Prostate gland (tissue), 2 donors: ENCODE results near the gene PSME2. TPM values are rescaled to one million over a fixed set of nuclear protein-coding genes. Genes with fewer than 3 reads are reported as not detected.

Experiments
- DNase-seq: peaks from one replicate; pipeline ENCODE4 v3.0.0-alpha.2; 2019; ENCODE audit warnings: low spot score
- H3K27ac ChIP-seq, 2 donors: fragments of 200-600 bp; sonication (generic); 2 replicates each; pipeline ENCODE4 v1.5.1; 2017 to 2019
- H3K27me3 ChIP-seq: fragments of 200-600 bp; sonication (generic); replicated peaks from 2 replicates; pipeline ENCODE4 v1.5.1; 2019; ENCODE audit not compliant: insufficient read depth
- H3K36me3 ChIP-seq, 2 donors: fragments of 200-600 bp; sonication (generic); 1 replicate in 1 of 2; 2 replicates in 1 of 2; pipeline versions ENCODE4 v1.5.1 to v1.8.1; 2017 to 2019
- H3K4me1 ChIP-seq: fragments of 200-600 bp; sonication (generic); replicated peaks from 2 replicates; pipeline ENCODE4 v1.5.1; 2019
- H3K4me3 ChIP-seq, 2 donors: fragments of 200-600 bp; sonication (generic); 2 replicates each; pipeline ENCODE4 v1.5.1; 2017 to 2019
- H3K9me3 ChIP-seq: fragments of 200-600 bp; sonication (generic); 2 replicates; pipeline ENCODE4 v1.5.1; 2017
- CTCF ChIP-seq, 4 experiments: fragments of 200-600 bp in 2 of 4; fragments of 450-650 bp in 2 of 4; sonication (generic) in 2 of 4; IDR thresholded peaks; 1 replicate in 3 of 4; 2 replicates in 1 of 4; pipeline ENCODE4 v1.5.1; 2016 to 2019; ENCODE audit warnings: antibody characterized with exemption in 4 of 4, mild to moderate bottlenecking in 2 of 4, moderate library complexity in 2 of 4
- POLR2A ChIP-seq: fragments of 450-650 bp; IDR thresholded peaks from one replicate; pipeline ENCODE4 v1.6.1; 2016; ENCODE audit warnings: antibody characterized with exemption, mild to moderate bottlenecking
- POLR2AphosphoS5 ChIP-seq: sonication (generic); formaldehyde crosslinking; IDR thresholded peaks from one replicate; pipeline ENCODE4 v1.6.1; 2017; ENCODE audit warnings: antibody characterized with exemption
- WGBS: methylation state at CpG from one replicate; pipeline ENCODE4 v1.1.5; 2018; 5-methylcytosine and 5-hydroxymethylcytosine counted together
- intact Hi-C: fragments of 100-400 bp; cut with DNase I; formaldehyde crosslinking; loops from one replicate; pipeline ENCODE4 v1.14.2; 2022
- total RNA-seq, 2 donors: library from RNA; depleted of rRNA; stranded (reverse); fragments of >200 nt; gene quantifications; one replicate each; pipeline ENCODE4 v1.1.0, GENCODE V29; 2016

Gene PSME2
- total RNA-seq, 2 donors from 2014 or later, result 34.5 to 89.3 TPM

GRCh38 chr14:24129410-24129998 is 16.9 kb downstream of the PSME2 start:
- intact Hi-C loops, result no loop called here
- Histone ChIP-seq H3K4me3 (no peak overlapping the region), H3K36me3 (no peaks in the 10 kb centered on the region), H3K4me1 (no peaks in the 10 kb centered on the region), H3K27me3 (no peaks in the 10 kb centered on the region), H3K27ac (no peak overlapping the region), H3K9me3 (no peaks in the 10 kb centered on the region)
- TF ChIP-seq POLR2AphosphoS5, result no peak
- TF ChIP-seq CTCF (IDR thresholded peaks at IDR 0.05), result no peak
- TF ChIP-seq POLR2A, result no peak
- no peak for DNase-seq
- 85% methylated on average over 8 of the region's 8 CpGs for WGBS

- Histone ChIP-seq H3K4me3 (no peak overlapping the region), H3K4me1 (no peaks in the 10 kb centered on the region), H3K9me3 (no peaks in the 10 kb centered on the region), H3K36me3 (peaks cover 0 to 14% of the 10 kb centered on the region in 2 donors), H3K27ac (no peak overlapping the region), H3K27me3 (no peaks in the 10 kb centered on the region)
- no peak for TF ChIP-seq POLR2A
- WGBS, result 84% methylated on average over 2 of the region's 2 CpGs
- intact Hi-C loops, result no loop called here
- DNase-seq, result no peak
Observed at GRCh38 chr14:24127673-24128072, 18.7 kb downstream of the PSME2 start.

GRCh38 chr14:24126939-24127338 is 19.5 kb downstream of the PSME2 start:
- Histone ChIP-seq H3K27ac (no peak overlapping the region), H3K4me3 (no peak overlapping the region), H3K36me3 (peaks cover 0 to 15% of the 10 kb centered on the region in 2 donors), H3K4me1 (no peaks in the 10 kb centered on the region), H3K9me3 (no peaks in the 10 kb centered on the region), H3K27me3 (no peaks in the 10 kb centered on the region)
- no peak for TF ChIP-seq POLR2AphosphoS5
- no peak for TF ChIP-seq CTCF (IDR thresholded peaks at IDR 0.05)
- TF ChIP-seq POLR2A, result no peak
- no peak for DNase-seq
- intact Hi-C loops, result no loop called here

GRCh38 chr14:24123424-24124417 is 22.7 kb downstream of the PSME2 start:
- Histone ChIP-seq H3K9me3 (no peaks in the 10 kb centered on the region), H3K4me1 (no peaks in the 10 kb centered on the region), H3K36me3 (peaks cover 13 to 40% of the 10 kb centered on the region in 2 donors), H3K4me3 (no peak overlapping the region), H3K27me3 (no peaks in the 10 kb centered on the region), H3K27ac (no peak overlapping the region)
- 78% methylated on average over 9 of the region's 9 CpGs for WGBS
- no peak for TF ChIP-seq POLR2A
- TF ChIP-seq POLR2AphosphoS5, result no peak
- intact Hi-C loops, result no loop called here
- no peak for DNase-seq

GRCh38 chr14:24122898-24123297 is 23.5 kb downstream of the PSME2 start:
- Histone ChIP-seq H3K27me3 (no peaks in the 10 kb centered on the region), H3K9me3 (no peaks in the 10 kb centered on the region), H3K4me1 (no peaks in the 10 kb centered on the region), H3K36me3 (peaks cover 16 to 44% of the 10 kb centered on the region in 2 donors), H3K4me3 (no peak overlapping the region), H3K27ac (no peak overlapping the region)
- intact Hi-C loops, result no loop called here
- 91% methylated on average over 8 of the region's 8 CpGs for WGBS
- TF ChIP-seq POLR2A, result no peak
- no peak for TF ChIP-seq CTCF (IDR thresholded peaks at IDR 0.05)
- TF ChIP-seq POLR2AphosphoS5, result no peak
- DNase-seq, result no peak
